ENCODE data around the gene FAM83D. TPM values are rescaled to one million over a fixed set of nuclear protein-coding genes. Genes with fewer than 3 reads are reported as not detected.

Gene FAM83D
- polyA plus RNA-seq, 1 donor from 2014 or later, result 0.48 TPM

DNA sequence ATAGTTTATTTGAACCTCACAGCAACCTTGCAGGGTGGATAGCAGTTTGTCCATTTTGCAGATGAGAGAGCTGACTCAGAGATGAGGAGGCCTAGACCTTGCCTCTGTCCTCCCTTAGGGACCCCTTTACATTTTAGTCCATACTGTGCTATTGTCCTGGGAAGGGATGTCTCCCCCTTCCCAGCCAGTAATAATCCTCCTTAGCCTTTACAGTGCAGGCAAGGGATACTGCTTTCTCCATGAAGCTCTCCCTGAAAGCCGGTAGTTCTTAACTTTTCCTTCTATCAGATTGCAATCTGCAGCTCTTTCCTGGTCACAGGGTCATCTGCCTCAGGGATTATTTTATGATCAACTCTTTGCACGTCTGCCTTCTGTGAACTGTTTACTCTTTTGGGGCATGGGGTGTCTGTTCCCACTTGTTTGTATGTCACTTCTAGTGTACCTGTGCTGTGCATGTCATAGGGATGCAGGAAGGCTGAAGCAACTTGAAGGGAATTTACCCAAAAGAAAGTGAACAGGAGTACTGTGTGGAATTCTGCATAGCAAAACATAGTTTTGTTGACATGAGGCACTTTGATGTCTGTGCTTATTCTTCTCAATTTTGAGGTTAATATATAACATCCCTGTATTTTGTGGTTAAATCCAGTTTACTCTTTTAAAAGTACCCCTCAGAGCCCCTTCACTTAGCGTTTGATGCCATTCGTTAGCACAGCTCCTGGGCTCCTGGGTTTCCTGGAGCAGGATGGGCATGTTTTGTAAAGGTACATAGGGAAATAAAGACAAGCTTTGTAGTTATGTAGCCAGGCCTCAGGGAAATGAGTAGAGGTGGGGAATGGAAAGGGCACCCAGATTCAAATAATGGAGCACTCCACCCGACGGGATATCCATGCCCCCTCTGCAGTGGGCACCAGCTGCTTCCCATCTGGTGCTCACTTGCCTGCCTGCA is 74.0 kb downstream of the FAM83D start:
- Histone ChIP-seq H3K9me3 (ENCODE audit: low read length) (no peaks in the 10 kb centered on the region), H3K4me2 (ENCODE audit: low read length) (no peak overlapping the region), H3K27me3 (ENCODE audit: insufficient read depth, low read depth, low read length) (no peaks in the 10 kb centered on the region), H3K9ac (ENCODE audit: low read length) (no peak overlapping the region), H2AFZ (ENCODE audit: low read depth, low read length) (no peak overlapping the region), H3K4me3 (ENCODE audit: low read length) (no peak overlapping the region), H3K9me2 (ENCODE audit: insufficient read depth, low read length) (no peaks in the 10 kb centered on the region), H4K20me1 (ENCODE audit: insufficient read depth) (no peaks in the 10 kb centered on the region), H3K36me3 (ENCODE audit: insufficient read depth, low read length) (peaks cover 3% of the 10 kb centered on the region), H3F3A (ENCODE audit: insufficient read depth, low read length, poor library complexity, severe bottlenecking) (no peaks in the 10 kb centered on the region), H3K27ac (ENCODE audit: low read length) (no peak overlapping the region), H3K79me2 (replicated peaks; ENCODE audit: insufficient read depth, low read length) (no peaks in the 10 kb centered on the region)
- no peak for TF ChIP-seq EP300 (conservative IDR thresholded peaks at IDR 0.05; ENCODE audit: poor library complexity, severe bottlenecking)
- TF ChIP-seq, protein P1, sequence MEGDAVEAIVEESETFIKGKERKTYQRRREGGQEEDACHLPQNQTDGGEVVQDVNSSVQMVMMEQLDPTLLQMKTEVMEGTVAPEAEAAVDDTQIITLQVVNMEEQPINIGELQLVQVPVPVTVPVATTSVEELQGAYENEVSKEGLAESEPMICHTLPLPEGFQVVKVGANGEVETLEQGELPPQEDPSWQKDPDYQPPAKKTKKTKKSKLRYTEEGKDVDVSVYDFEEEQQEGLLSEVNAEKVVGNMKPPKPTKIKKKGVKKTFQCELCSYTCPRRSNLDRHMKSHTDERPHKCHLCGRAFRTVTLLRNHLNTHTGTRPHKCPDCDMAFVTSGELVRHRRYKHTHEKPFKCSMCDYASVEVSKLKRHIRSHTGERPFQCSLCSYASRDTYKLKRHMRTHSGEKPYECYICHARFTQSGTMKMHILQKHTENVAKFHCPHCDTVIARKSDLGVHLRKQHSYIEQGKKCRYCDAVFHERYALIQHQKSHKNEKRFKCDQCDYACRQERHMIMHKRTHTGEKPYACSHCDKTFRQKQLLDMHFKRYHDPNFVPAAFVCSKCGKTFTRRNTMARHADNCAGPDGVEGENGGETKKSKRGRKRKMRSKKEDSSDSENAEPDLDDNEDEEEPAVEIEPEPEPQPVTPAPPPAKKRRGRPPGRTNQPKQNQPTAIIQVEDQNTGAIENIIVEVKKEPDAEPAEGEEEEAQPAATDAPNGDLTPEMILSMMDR (IDR thresholded peaks at IDR 0.05; ENCODE audit: poor library complexity, severe bottlenecking), result no peak
- TF ChIP-seq SMC3 (conservative IDR thresholded peaks at IDR 0.05; ENCODE audit: poor library complexity), result no peak
- TF ChIP-seq, protein P2, sequence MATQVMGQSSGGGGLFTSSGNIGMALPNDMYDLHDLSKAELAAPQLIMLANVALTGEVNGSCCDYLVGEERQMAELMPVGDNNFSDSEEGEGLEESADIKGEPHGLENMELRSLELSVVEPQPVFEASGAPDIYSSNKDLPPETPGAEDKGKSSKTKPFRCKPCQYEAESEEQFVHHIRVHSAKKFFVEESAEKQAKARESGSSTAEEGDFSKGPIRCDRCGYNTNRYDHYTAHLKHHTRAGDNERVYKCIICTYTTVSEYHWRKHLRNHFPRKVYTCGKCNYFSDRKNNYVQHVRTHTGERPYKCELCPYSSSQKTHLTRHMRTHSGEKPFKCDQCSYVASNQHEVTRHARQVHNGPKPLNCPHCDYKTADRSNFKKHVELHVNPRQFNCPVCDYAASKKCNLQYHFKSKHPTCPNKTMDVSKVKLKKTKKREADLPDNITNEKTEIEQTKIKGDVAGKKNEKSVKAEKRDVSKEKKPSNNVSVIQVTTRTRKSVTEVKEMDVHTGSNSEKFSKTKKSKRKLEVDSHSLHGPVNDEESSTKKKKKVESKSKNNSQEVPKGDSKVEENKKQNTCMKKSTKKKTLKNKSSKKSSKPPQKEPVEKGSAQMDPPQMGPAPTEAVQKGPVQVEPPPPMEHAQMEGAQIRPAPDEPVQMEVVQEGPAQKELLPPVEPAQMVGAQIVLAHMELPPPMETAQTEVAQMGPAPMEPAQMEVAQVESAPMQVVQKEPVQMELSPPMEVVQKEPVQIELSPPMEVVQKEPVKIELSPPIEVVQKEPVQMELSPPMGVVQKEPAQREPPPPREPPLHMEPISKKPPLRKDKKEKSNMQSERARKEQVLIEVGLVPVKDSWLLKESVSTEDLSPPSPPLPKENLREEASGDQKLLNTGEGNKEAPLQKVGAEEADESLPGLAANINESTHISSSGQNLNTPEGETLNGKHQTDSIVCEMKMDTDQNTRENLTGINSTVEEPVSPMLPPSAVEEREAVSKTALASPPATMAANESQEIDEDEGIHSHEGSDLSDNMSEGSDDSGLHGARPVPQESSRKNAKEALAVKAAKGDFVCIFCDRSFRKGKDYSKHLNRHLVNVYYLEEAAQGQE (IDR thresholded peaks at IDR 0.05; ENCODE audit: borderline replicate concordance), result no peak
- no peak for TF ChIP-seq TAF1 (IDR thresholded peaks at IDR 0.05; ENCODE audit: low read depth)
- no peak for TF ChIP-seq POLR2AphosphoS5 (IDR thresholded peaks at IDR 0.05)
- TF ChIP-seq EZH2 (IDR thresholded peaks at IDR 0.05; ENCODE audit: borderline replicate concordance, insufficient read depth, low read length, poor library complexity, severe bottlenecking), result no peak
- TF ChIP-seq RAD21 (conservative IDR thresholded peaks at IDR 0.05), result no peak

Small RNAs within 50 kb of the gene (small RNA-seq; reads per million reads assigned to genes)
- gene AL023803.1, result 0.33 to 6.8 (median 1.8) reads per million in 3 experiments

Other genes with a start within 250 kb of the FAM83D start
- 36.2 and 40.0 TPM in 2 replicates for gene SLC32A1, start 201.9 kb upstream of the FAM83D start, polyA plus RNA-seq
- 23.3 and 24.5 TPM in 2 replicates for gene ACTR5, start 178.0 kb upstream of the FAM83D start, polyA plus RNA-seq
- gene PPP1R16B, start 120.7 kb upstream of the FAM83D start, polyA plus RNA-seq, result 1.9 and 2.2 TPM in 2 replicates
- gene DHX35, start 35.9 kb downstream of the FAM83D start, polyA plus RNA-seq, result 21.3 and 24.9 TPM in 2 replicates